Caco-2 (cell line): ENCODE data around the gene CLEC1A. TPM values are rescaled to one million over a fixed set of nuclear protein-coding genes. Genes with fewer than 3 reads are reported as not detected.

Experiments
- BruUV-seq: library from RNA; stranded (reverse); fragments of 400-500 nt; replicated peaks from 2 replicates; lab custom pipeline; 2021; lab: Mats Ljungman, UMichigan
- CTCF ChIA-PET: fragments of 300-600 bp; sonication (Branson Sonifier 250); formaldehyde crosslinking; loops from one replicate; lab custom pipeline; 2022; ENCODE audit warnings: antibody characterized with exemption; lab: Charles Lee
- POLR2A ChIA-PET: fragments of 300-600 bp; sonication (Branson Sonifier 250); formaldehyde crosslinking; loops from one replicate; lab custom pipeline; 2022; ENCODE audit warnings: antibody characterized with exemption; lab: Charles Lee
- DNase-seq, 2 experiments: peaks; one replicate each; pipeline versions ENCODE4 v3.0.0 to v3.0.0-alpha.2; 2020 to 2022
- H3K27me3 ChIP-seq: replicated peaks from 2 replicates; pipeline ENCODE4 v1.6.0; 2011; ENCODE audit warnings: low read length; ENCODE audit not compliant: control insufficient read depth, insufficient read depth
- H3K36me3 ChIP-seq: 2 replicates; pipeline ENCODE4 v1.5.1; 2011; ENCODE audit warnings: low read length; ENCODE audit not compliant: control insufficient read depth, insufficient read depth
- H3K4me1 ChIP-seq: fragments of 250-450 bp; sonication (Bioruptor Pico); 2 replicates; pipeline ENCODE4 v1.5.1; 2020; ENCODE audit warnings: mild to moderate bottlenecking
- H3K4me3 ChIP-seq: 2 replicates; pipeline ENCODE4 v1.5.1; 2011; ENCODE audit warnings: low read depth, mild to moderate bottlenecking, control low read depth, low read length
- H3K9me3 ChIP-seq: fragments of 250-450 bp; sonication (Bioruptor Pico); 2 replicates; pipeline ENCODE4 v1.5.1; 2020; ENCODE audit warnings: mild to moderate bottlenecking, moderate library complexity
- H3K27ac Mint-ChIP-seq: one replicate; pipeline ENCODE4 v1.8.0; 2022; ENCODE audit warnings: mixed read lengths; ENCODE audit not compliant: unreplicated experiment
- H3K27me3 Mint-ChIP-seq: one replicate; pipeline ENCODE4 v1.8.0; 2022; ENCODE audit warnings: mixed read lengths; ENCODE audit not compliant: insufficient read depth, unreplicated experiment
- H3K36me3 Mint-ChIP-seq: one replicate; pipeline ENCODE4 v1.8.0; 2022; ENCODE audit warnings: mild to moderate bottlenecking, mixed read lengths; ENCODE audit not compliant: insufficient read depth, unreplicated experiment
- H3K4me1 Mint-ChIP-seq: one replicate; pipeline ENCODE4 v1.8.0; 2022; ENCODE audit warnings: low read depth, mixed read lengths; ENCODE audit not compliant: unreplicated experiment
- H3K4me3 Mint-ChIP-seq: one replicate; pipeline ENCODE4 v1.8.0; 2022; ENCODE audit warnings: mild to moderate bottlenecking, moderate library complexity, mixed read lengths; ENCODE audit not compliant: unreplicated experiment
- H3K9me3 Mint-ChIP-seq: one replicate; pipeline ENCODE4 v1.8.0; 2022; ENCODE audit warnings: mixed read lengths; ENCODE audit not compliant: unreplicated experiment
- intact Hi-C: fragments of 100-400 bp; cut with micrococcal nuclease; formaldehyde crosslinking; loops from one replicate; pipeline ENCODE4 v1.10.0; 2022; ENCODE audit not compliant: unreplicated experiment
- total RNA-seq: library from RNA; stranded (reverse); gene quantifications from 2 replicates; pipeline ENCODE4 v1.2.3, GENCODE V29; 2022
- TF ChIP-seq, protein P1 (sequence below), 2 experiments: fragments of 200-600 bp in 1 of 2; IDR thresholded peaks; 1 replicate in 1 of 2; 2 replicates in 1 of 2; pipeline versions ENCODE4 v1.5.1 to v1.8.0; 2011 to 2022; ENCODE audit warnings: antibody characterized with exemption in 1 of 2, control low read depth in 1 of 2, inconsistent platforms in 1 of 2, low read depth in 1 of 2, low read length in 1 of 2, mild to moderate bottlenecking in 1 of 2, moderate library complexity in 1 of 2; ENCODE audit not compliant: insufficient read depth in 1 of 2, severe bottlenecking in 1 of 2, unreplicated experiment in 1 of 2

CLEC1A gene
- total RNA-seq, 1 experiment from 2014 or later = not detected

DNA sequence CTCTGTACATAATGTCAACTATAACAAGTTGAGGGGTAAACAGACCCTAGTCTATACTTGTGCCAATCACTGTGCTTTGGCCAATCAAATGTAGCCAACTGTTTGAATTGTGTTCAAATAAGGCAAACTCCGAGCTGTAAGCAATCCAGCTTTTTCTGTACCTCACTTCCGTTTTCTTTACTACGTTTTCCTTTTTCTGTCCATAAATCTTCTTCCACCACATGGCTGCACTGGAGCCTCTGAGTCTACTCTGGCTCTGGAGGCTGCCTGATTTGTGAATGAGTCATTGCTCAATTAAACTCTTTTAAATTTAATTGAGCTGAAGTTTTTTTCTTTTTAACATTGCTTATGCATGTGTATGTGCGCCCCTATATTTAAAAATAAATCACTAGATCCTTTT lies 29.7 kb downstream of the CLEC1A start:
- H3K36me3 ChIP-seq = no peaks in the 10 kb centered on the region
- BruUV-seq = no TSS peak
- ChIA-PET CTCF (no interaction called here), POLR2A (no interaction called here)
- Mint-ChIP-seq H3K4me3 (no peak overlapping the region), H3K36me3 (no peaks in the 10 kb centered on the region), H3K27me3 (peaks cover 50% of the 10 kb centered on the region), H3K4me1 (no peaks in the 10 kb centered on the region), H3K27ac (no peak overlapping the region), H3K9me3 (no peaks in the 10 kb centered on the region)
- TF ChIP-seq, protein P1, sequence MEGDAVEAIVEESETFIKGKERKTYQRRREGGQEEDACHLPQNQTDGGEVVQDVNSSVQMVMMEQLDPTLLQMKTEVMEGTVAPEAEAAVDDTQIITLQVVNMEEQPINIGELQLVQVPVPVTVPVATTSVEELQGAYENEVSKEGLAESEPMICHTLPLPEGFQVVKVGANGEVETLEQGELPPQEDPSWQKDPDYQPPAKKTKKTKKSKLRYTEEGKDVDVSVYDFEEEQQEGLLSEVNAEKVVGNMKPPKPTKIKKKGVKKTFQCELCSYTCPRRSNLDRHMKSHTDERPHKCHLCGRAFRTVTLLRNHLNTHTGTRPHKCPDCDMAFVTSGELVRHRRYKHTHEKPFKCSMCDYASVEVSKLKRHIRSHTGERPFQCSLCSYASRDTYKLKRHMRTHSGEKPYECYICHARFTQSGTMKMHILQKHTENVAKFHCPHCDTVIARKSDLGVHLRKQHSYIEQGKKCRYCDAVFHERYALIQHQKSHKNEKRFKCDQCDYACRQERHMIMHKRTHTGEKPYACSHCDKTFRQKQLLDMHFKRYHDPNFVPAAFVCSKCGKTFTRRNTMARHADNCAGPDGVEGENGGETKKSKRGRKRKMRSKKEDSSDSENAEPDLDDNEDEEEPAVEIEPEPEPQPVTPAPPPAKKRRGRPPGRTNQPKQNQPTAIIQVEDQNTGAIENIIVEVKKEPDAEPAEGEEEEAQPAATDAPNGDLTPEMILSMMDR (IDR thresholded peaks at IDR 0.05; ENCODE audit: insufficient read depth in 1 of 2, low read depth in 1 of 2, low read length in 1 of 2, severe bottlenecking in 1 of 2, unreplicated experiment in 1 of 2) = no peak
- H3K9me3 ChIP-seq = no peaks in the 10 kb centered on the region
- DNase-seq = no peak
- H3K27me3 ChIP-seq = no peaks in the 10 kb centered on the region; the same call in 1 of the 2 replicates
- H3K4me1 ChIP-seq = no peaks in the 10 kb centered on the region
- no peak overlapping the region for H3K4me3 ChIP-seq
- intact Hi-C loops = no loop called here

DNA sequence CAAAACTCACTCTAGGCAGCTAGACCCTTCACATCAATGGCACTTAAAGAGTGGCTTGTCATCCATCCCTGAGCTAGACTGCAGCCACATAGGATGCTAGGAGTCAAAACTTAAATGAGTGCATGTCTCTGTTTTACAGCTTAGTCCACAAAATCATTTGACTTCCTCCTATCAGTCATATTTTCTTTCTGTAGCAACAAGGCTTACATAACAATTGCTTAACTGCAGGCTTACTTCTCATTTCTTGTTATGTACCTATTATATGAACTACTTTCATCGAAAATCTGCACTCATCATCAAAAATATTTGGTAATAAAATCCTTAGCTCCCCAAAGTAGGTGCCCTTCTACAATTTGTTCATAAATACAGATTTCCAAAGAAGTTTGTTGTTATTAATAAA lies 30.1 kb downstream of the CLEC1A start:
- no TSS peak for BruUV-seq
- Mint-ChIP-seq H3K36me3 (no peaks in the 10 kb centered on the region), H3K27me3 (peaks cover 50% of the 10 kb centered on the region), H3K4me1 (no peaks in the 10 kb centered on the region), H3K9me3 (no peaks in the 10 kb centered on the region), H3K4me3 (no peak overlapping the region), H3K27ac (no peak overlapping the region)
- TF ChIP-seq, protein P1 (IDR thresholded peaks at IDR 0.05; ENCODE audit: insufficient read depth in 1 of 2, low read depth in 1 of 2, low read length in 1 of 2, severe bottlenecking in 1 of 2, unreplicated experiment in 1 of 2) = no peak
- H3K4me1 ChIP-seq = no peaks in the 10 kb centered on the region
- H3K9me3 ChIP-seq = no peaks in the 10 kb centered on the region
- intact Hi-C loops = no loop called here
- H3K4me3 ChIP-seq = no peak overlapping the region
- no peak for DNase-seq
- POLR2A ChIA-PET = no interaction called here
- no peaks in the 10 kb centered on the region; the same call in 1 of the 2 replicates for H3K27me3 ChIP-seq
- no peaks in the 10 kb centered on the region for H3K36me3 ChIP-seq
- CTCF ChIA-PET = no interaction called here

- no peak overlapping the region for H3K27ac Mint-ChIP-seq
- peaks cover 47% of the 10 kb centered on the region for H3K27me3 Mint-ChIP-seq
- ChIA-PET CTCF (no interaction called here), POLR2A (no interaction called here)
- H3K4me1 Mint-ChIP-seq = no peaks in the 10 kb centered on the region
- Histone ChIP-seq H3K4me3 (no peak overlapping the region), H3K36me3 (no peaks in the 10 kb centered on the region), H3K27me3 (no peaks in the 10 kb centered on the region; the same call in 1 of the 2 replicates), H3K4me1 (no peaks in the 10 kb centered on the region), H3K9me3 (no peaks in the 10 kb centered on the region)
- no peak overlapping the region for H3K4me3 Mint-ChIP-seq
- intact Hi-C loops = no loop called here
- BruUV-seq = no TSS peak
- no peak for DNase-seq
- H3K9me3 Mint-ChIP-seq = no peaks in the 10 kb centered on the region
- TF ChIP-seq, protein P1 (IDR thresholded peaks at IDR 0.05; ENCODE audit: insufficient read depth in 1 of 2, low read depth in 1 of 2, low read length in 1 of 2, severe bottlenecking in 1 of 2, unreplicated experiment in 1 of 2) = no peak
- H3K36me3 Mint-ChIP-seq = no peaks in the 10 kb centered on the region
Measured at GRCh38 chr12:10067942-10068341, 30.8 kb downstream of the CLEC1A start.
